Kidney epithelial cell (primary cell): Measurements from ENCODE around the gene GGACT. TPM values are rescaled to one million over a fixed set of nuclear protein-coding genes. Genes with fewer than 3 reads are reported as not detected.

ENCODE experiments used
- DNase-seq: peaks from one replicate; pipeline ENCODE4 v3.0.0-alpha.2; 2010; ENCODE audit warnings: low read depth
- H3K27me3 ChIP-seq: 2 replicates; pipeline ENCODE4 v1.6.0; 2011; ENCODE audit warnings: low read length; ENCODE audit not compliant: control insufficient read depth, insufficient read depth
- H3K36me3 ChIP-seq: 2 replicates; pipeline ENCODE4 v1.5.1; 2011; ENCODE audit warnings: low read length; ENCODE audit not compliant: control insufficient read depth, insufficient read depth
- H3K4me3 ChIP-seq: 2 replicates; pipeline ENCODE4 v1.5.1; 2011; ENCODE audit warnings: low read depth, mild to moderate bottlenecking, control low read depth, low read length
- total RNA-seq: library from RNA; depleted of rRNA; stranded (reverse); fragments of >200 nt; gene quantifications from 2 replicates; pipeline ENCODE4 v1.2.3, GENCODE V29; 2015
- TF ChIP-seq, protein P1 (sequence below): IDR thresholded peaks from 2 replicates; pipeline ENCODE4 v1.5.1; 2011; ENCODE audit warnings: mild to moderate bottlenecking, moderate library complexity, low read length, control low read depth, inconsistent platforms; ENCODE audit not compliant: insufficient read depth, poor library complexity, severe bottlenecking

GGACT gene
- total RNA-seq, 1 donor from 2014 or later = 27.4 TPM

GRCh38 chr13:100529666-100530377, 58.8 kb downstream of the GGACT start:
- Histone ChIP-seq H3K4me3 (no peak overlapping the region), H3K36me3 (no peaks in the 10 kb centered on the region), H3K27me3 (no peaks in the 10 kb centered on the region)
- DNase-seq = no peak
- TF ChIP-seq, protein P1, sequence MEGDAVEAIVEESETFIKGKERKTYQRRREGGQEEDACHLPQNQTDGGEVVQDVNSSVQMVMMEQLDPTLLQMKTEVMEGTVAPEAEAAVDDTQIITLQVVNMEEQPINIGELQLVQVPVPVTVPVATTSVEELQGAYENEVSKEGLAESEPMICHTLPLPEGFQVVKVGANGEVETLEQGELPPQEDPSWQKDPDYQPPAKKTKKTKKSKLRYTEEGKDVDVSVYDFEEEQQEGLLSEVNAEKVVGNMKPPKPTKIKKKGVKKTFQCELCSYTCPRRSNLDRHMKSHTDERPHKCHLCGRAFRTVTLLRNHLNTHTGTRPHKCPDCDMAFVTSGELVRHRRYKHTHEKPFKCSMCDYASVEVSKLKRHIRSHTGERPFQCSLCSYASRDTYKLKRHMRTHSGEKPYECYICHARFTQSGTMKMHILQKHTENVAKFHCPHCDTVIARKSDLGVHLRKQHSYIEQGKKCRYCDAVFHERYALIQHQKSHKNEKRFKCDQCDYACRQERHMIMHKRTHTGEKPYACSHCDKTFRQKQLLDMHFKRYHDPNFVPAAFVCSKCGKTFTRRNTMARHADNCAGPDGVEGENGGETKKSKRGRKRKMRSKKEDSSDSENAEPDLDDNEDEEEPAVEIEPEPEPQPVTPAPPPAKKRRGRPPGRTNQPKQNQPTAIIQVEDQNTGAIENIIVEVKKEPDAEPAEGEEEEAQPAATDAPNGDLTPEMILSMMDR = no peak

- H3K4me3 ChIP-seq = no peak overlapping the region
- no peaks in the 10 kb centered on the region for H3K27me3 ChIP-seq
- DNase-seq = no peak
- TF ChIP-seq, protein P1 = no peak
- no peaks in the 10 kb centered on the region for H3K36me3 ChIP-seq
Observed at GRCh38 chr13:100528820-100529219, 59.8 kb downstream of the GGACT start.

DNA sequence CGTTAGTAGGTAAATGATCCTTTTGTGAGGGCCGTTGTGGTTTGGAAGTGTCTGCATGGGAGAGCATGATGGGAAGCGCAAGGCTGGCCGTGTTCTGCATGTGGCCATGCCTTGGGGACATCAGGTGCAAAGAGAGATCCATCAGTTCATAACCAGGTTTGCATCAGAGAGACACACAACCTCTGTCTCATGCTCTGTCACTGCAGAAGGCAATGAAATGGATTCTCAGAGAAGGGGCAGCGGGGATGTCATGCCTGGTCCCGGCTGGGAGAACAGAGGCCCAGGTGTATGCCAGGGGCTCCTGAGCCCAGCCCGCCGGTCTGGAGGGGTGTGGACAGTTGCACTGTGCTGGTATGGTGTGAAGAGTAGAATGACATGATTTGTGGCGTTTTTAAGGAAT, 60.2 kb downstream of the GGACT start:
- no peak for DNase-seq
- Histone ChIP-seq H3K27me3 (no peaks in the 10 kb centered on the region), H3K36me3 (no peaks in the 10 kb centered on the region), H3K4me3 (no peak overlapping the region)
- TF ChIP-seq, protein P1 = no peak

DNA sequence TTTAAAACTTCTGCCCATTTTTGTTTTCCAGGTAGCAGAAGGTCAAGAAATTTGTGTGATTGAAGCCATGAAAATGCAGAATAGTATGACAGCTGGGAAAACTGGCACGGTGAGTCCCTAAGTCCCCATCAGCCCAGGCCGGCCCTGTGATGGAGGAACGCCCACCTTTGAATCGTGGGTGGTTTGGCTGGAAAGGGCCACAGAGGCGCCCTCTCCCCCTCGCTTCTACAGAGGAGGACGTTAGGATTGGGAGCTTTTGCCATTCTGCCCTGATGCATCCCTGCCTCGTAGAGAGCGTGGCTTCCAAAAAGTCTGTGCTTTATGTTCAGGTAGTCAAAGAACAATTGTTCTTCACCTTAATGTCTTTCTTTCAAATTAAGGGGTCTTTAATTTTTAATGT, 60.9 kb downstream of the GGACT start:
- H3K4me3 ChIP-seq = no peak overlapping the region
- H3K36me3 ChIP-seq = no peaks in the 10 kb centered on the region
- no peak for DNase-seq
- H3K27me3 ChIP-seq = no peaks in the 10 kb centered on the region
- TF ChIP-seq, protein P1 = no peak

GRCh38 chr13:100526318-100527000, 62.1 kb downstream of the GGACT start:
- TF ChIP-seq, protein P1 = no peak
- Histone ChIP-seq H3K4me3 (no peak overlapping the region), H3K36me3 (no peaks in the 10 kb centered on the region), H3K27me3 (no peaks in the 10 kb centered on the region)
- DNase-seq = no peak
